Panc1 (cell line): Measurements from ENCODE around the gene TRAF3IP3. TPM values are rescaled to one million over a fixed set of nuclear protein-coding genes. Genes with fewer than 3 reads are reported as not detected.

Source experiments
- ATAC-seq: fragments of 200-7000 bp; cut with Tn5 transposase; 2 replicates; pipeline ENCODE4 v1.9.1; 2020; ENCODE audit warnings: mild to moderate bottlenecking, moderate library complexity
- BruUV-seq: library from RNA; stranded (reverse); fragments of 400-500 nt; replicated peaks from 2 replicates; lab custom pipeline; 2021; lab: Mats Ljungman, UMichigan
- CTCF ChIA-PET: fragments of 300-600 bp; sonication (Branson Sonifier 250); formaldehyde crosslinking; loops from one replicate; lab custom pipeline; 2022; ENCODE audit warnings: antibody characterized with exemption; lab: Charles Lee
- POLR2A ChIA-PET: fragments of 300-600 bp; sonication (Branson Sonifier 250); formaldehyde crosslinking; loops from one replicate; lab custom pipeline; 2022; ENCODE audit warnings: antibody characterized with exemption; lab: Charles Lee
- DNase-seq: peaks from one replicate; pipeline ENCODE4 v3.0.0-alpha.2; 2010; ENCODE audit warnings: low read depth, low spot score
- H3K27ac ChIP-seq: 2 replicates; pipeline ENCODE4 v1.5.1; 2011; ENCODE audit warnings: mild to moderate bottlenecking, low read length, inconsistent platforms
- H3K27me3 ChIP-seq: fragments of 200-500 bp; sonication (Bioruptor generic); 2 replicates; pipeline ENCODE4 v1.6.0; 2014; ENCODE audit warnings: low read length, inconsistent platforms; ENCODE audit not compliant: control insufficient read depth, insufficient read depth
- H3K36me3 ChIP-seq: fragments of 200-500 bp; sonication (Bioruptor generic); 2 replicates; pipeline ENCODE4 v1.5.1; 2014; ENCODE audit warnings: inconsistent platforms, mild to moderate bottlenecking, low read length, moderate library complexity; ENCODE audit not compliant: control insufficient read depth, insufficient read depth
- H3K4me1 ChIP-seq: 2 replicates; pipeline ENCODE4 v1.5.1; 2011; ENCODE audit warnings: inconsistent platforms, mild to moderate bottlenecking, low read length, moderate library complexity; ENCODE audit not compliant: control insufficient read depth, insufficient read depth
- H3K4me3 ChIP-seq, 2 experiments: 2 replicates each; pipeline ENCODE4 v1.5.1; 2011 to 2012; ENCODE audit warnings: low read depth in 2 of 2, low read length in 2 of 2, mild to moderate bottlenecking in 2 of 2, inconsistent platforms in 1 of 2, moderate library complexity in 1 of 2
- H3K9me3 ChIP-seq: fragments of 200-500 bp; sonication (Bioruptor generic); 2 replicates; pipeline ENCODE4 v1.5.1; 2014; ENCODE audit warnings: low read depth, mild to moderate bottlenecking, inconsistent platforms, low read length, moderate library complexity; ENCODE audit not compliant: control insufficient read depth, insufficient read depth
- CTCF ChIP-seq: fragments of 450-650 bp; IDR thresholded peaks from 2 replicates; pipeline ENCODE4 v1.5.1; 2017; ENCODE audit warnings: mild to moderate bottlenecking
- POLR2AphosphoS5 ChIP-seq: IDR thresholded peaks from 2 replicates; pipeline ENCODE4 v1.6.1; 2012; ENCODE audit warnings: mild to moderate bottlenecking, low read depth, low read length, moderate library complexity
- REST ChIP-seq, 2 experiments: IDR thresholded peaks; 2 replicates each; pipeline ENCODE4 v1.6.1; 2011 to 2012; ENCODE audit warnings: low read depth in 2 of 2, control low read depth in 1 of 2, low read length in 1 of 2, mild to moderate bottlenecking in 1 of 2, moderate library complexity in 1 of 2; ENCODE audit not compliant: insufficient read depth in 1 of 2
- SIN3A ChIP-seq: IDR thresholded peaks from 2 replicates; pipeline ENCODE4 v1.6.1; 2012; ENCODE audit warnings: low read depth, mild to moderate bottlenecking, low read length, moderate library complexity, borderline replicate concordance; ENCODE audit not compliant: insufficient read depth
- TCF7L2 ChIP-seq: IDR thresholded peaks from 2 replicates; pipeline ENCODE4 v1.6.1; 2011; ENCODE audit warnings: mild to moderate bottlenecking, low read depth, low read length, inconsistent platforms
- in situ Hi-C: cut with HindIII; loops from 2 replicates; pipeline ENCODE4 v1.10.0; 2016; ENCODE audit warnings: low sequenced_read_pairs, low pct_unique_long_range_greater_than_20kb
- intact Hi-C: fragments of 100-400 bp; cut with micrococcal nuclease; formaldehyde crosslinking; loops from one replicate; pipeline ENCODE4 v1.10.0; 2022; ENCODE audit not compliant: unreplicated experiment
- total RNA-seq: library from RNA; stranded (reverse); gene quantifications from one replicate; pipeline ENCODE4 v1.2.1, GENCODE V29; 2021; ENCODE audit not compliant: unreplicated experiment

Gene TRAF3IP3
- total RNA-seq, 1 experiment from 2014 or later = 0.67 TPM

GRCh38 chr1:209707308-209707707 lies 48.5 kb upstream of the TRAF3IP3 start:
- in situ Hi-C loops (no loop called here), intact Hi-C loops (no loop called here)
- CTCF ChIA-PET = no interaction called here
- no peak for ATAC-seq
- no peak for DNase-seq
- Histone ChIP-seq H3K4me3 (no peak overlapping the region), H3K4me1 (no peaks in the 10 kb centered on the region), H3K36me3 (no peaks in the 10 kb centered on the region), H3K9me3 (no peaks in the 10 kb centered on the region), H3K27me3 (no peaks in the 10 kb centered on the region; the same call in none of the 2 replicates), H3K27ac (no peak overlapping the region)
- POLR2A ChIA-PET = no interaction called here
- no TSS peak for BruUV-seq
- TF ChIP-seq TCF7L2 = no peak
- no peak for TF ChIP-seq POLR2AphosphoS5

GRCh38 chr1:209708297-209708696 lies 47.6 kb upstream of the TRAF3IP3 start:
- BruUV-seq = no TSS peak
- POLR2A ChIA-PET = no interaction called here

More at GRCh38 chr1:209708297-209708696, 47.6 kb upstream of the TRAF3IP3 start:
- Histone ChIP-seq H3K27me3 (no peaks in the 10 kb centered on the region; the same call in none of the 2 replicates), H3K36me3 (no peaks in the 10 kb centered on the region), H3K9me3 (no peaks in the 10 kb centered on the region), H3K27ac (no peak overlapping the region), H3K4me3 (no peak overlapping the region), H3K4me1 (no peaks in the 10 kb centered on the region)
- CTCF ChIA-PET = no interaction called here
- no peak for ATAC-seq
- intact Hi-C loops = no loop called here
- no peak for DNase-seq
- TF ChIP-seq CTCF (no peak), TCF7L2 (no peak), POLR2AphosphoS5 (no peak), SIN3A (no peak), REST (IDR thresholded peaks at IDR 0.05; ENCODE audit: insufficient read depth in 1 of 2, low read depth in 2 of 2, low read length in 1 of 2) (no peak)
- in situ Hi-C loops = no loop called here
